ENCODE measurements around the gene DNAJC5G. TPM values are rescaled to one million over a fixed set of nuclear protein-coding genes. Genes with fewer than 3 reads are reported as not detected.

Gene DNAJC5G
- total and polyA plus RNA-seq, 9 of the 15 experiments (the other 6 are each of a cell fraction or from before 2014, with no cell fraction given) = not detected

DNA sequence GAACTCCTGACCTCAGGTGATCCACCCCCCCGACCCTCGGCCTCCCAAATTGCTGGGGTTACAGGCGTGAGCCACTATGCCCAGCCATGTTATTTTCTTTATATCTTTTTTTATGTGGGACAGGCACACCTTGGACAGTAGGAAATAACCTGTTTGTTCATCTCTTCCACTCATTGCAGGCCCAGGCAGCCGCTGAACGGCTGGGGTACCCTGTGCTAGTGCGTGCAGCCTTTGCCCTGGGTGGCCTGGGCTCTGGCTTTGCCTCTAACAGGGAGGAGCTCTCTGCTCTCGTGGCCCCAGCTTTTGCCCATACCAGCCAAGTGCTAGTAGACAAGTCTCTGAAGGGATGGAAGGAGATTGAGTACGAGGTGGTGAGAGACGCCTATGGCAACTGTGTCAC is 49.7 kb upstream of the DNAJC5G start:
- no peaks in the 10 kb centered on the region for H3K4me1 ChIP-seq (replicated peaks in 1 of 2; ENCODE audit: control insufficient read depth in 2 of 2, insufficient read depth in 2 of 2, low read length in 2 of 2)
- peak overlapping the region in 1 of 2 experiments; percentile 19; a peak in 1 of 4 replicates for H3K9ac ChIP-seq (ENCODE audit: insufficient read depth in 1 of 2, low read depth in 2 of 2, low read length in 2 of 2)
- peaks cover 3% of the 10 kb centered on the region for H3K9me1 ChIP-seq (ENCODE audit: control insufficient read depth, insufficient read depth, low read length)
- H3K79me2 ChIP-seq (ENCODE audit: control insufficient read depth, insufficient read depth, low read length) = peaks cover 4% of the 10 kb centered on the region; the same call in 2 of the 3 replicates
- DNase-seq (ENCODE audit: extremely low read depth in 1 of 4, low spot score in 3 of 4) (no peak), FAIRE-seq (no peak), ATAC-seq (no peak)
- POLR2A ChIA-PET = no interaction called here
- no TSS peak for BruUV-seq (replicated peaks)
- no peaks in the 10 kb centered on the region for H3K27me3 ChIP-seq (ENCODE audit: control insufficient read depth in 2 of 2, insufficient read depth in 2 of 2, low read length in 2 of 2)
- CTCF ChIA-PET (ENCODE audit: low intra/inter-chr PET ratio) = no interaction called here
- in situ Hi-C loops (cut with MboI) = no loop called here
- no peaks in the 10 kb centered on the region for H4K20me1 ChIP-seq (replicated peaks; ENCODE audit: control insufficient read depth, insufficient read depth, low read length)
- no peak overlapping the region for H2AFZ ChIP-seq (ENCODE audit: low read depth, low read length)
- no peaks in the 10 kb centered on the region for H3K9me3 ChIP-seq (replicated peaks; ENCODE audit: control insufficient read depth, insufficient read depth, low read depth, low read length)
- H3K4me3 ChIP-seq = no peak overlapping the region
- intact Hi-C loops (cut with micrococcal nuclease) = no loop called here
- no peak overlapping the region for H3K4me2 ChIP-seq (ENCODE audit: insufficient read depth, low read length)
- no peak overlapping the region for H3K27ac ChIP-seq (ENCODE audit: extremely low read depth, low read depth, low read length)
- H3K36me3 ChIP-seq (ENCODE audit: control insufficient read depth, insufficient read depth, low read length) = peaks cover 95% of the 10 kb centered on the region
- WGBS (ENCODE audit: insufficient coverage, low coverage, missing lambda C conversion rate) = 92% methylated on average over 7 of the region's 9 CpGs
- TF ChIP-seq, protein P1, sequence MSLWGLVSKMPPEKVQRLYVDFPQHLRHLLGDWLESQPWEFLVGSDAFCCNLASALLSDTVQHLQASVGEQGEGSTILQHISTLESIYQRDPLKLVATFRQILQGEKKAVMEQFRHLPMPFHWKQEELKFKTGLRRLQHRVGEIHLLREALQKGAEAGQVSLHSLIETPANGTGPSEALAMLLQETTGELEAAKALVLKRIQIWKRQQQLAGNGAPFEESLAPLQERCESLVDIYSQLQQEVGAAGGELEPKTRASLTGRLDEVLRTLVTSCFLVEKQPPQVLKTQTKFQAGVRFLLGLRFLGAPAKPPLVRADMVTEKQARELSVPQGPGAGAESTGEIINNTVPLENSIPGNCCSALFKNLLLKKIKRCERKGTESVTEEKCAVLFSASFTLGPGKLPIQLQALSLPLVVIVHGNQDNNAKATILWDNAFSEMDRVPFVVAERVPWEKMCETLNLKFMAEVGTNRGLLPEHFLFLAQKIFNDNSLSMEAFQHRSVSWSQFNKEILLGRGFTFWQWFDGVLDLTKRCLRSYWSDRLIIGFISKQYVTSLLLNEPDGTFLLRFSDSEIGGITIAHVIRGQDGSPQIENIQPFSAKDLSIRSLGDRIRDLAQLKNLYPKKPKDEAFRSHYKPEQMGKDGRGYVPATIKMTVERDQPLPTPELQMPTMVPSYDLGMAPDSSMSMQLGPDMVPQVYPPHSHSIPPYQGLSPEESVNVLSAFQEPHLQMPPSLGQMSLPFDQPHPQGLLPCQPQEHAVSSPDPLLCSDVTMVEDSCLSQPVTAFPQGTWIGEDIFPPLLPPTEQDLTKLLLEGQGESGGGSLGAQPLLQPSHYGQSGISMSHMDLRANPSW (CRISPR knock-in tag; IDR thresholded peaks at IDR 0.05) = no peak
- TF ChIP-seq POLR2B (IDR thresholded peaks at IDR 0.05; ENCODE audit: low read depth, partially characterized antibody) = no peak
- TF ChIP-seq HCFC1 (IDR thresholded peaks at IDR 0.05; ENCODE audit: low read depth, low read length) = no peak
- no peak for TF ChIP-seq ZNF212 (CRISPR knock-in tag; IDR thresholded peaks at IDR 0.05)
- no peak for TF ChIP-seq ZNF77 (CRISPR knock-in tag; IDR thresholded peaks at IDR 0.05)
- TF ChIP-seq MTF1 (CRISPR knock-in tag; IDR thresholded peaks at IDR 0.05; ENCODE audit: borderline replicate concordance) = no peak
- TF ChIP-seq CHAMP1 (IDR thresholded peaks at IDR 0.05) = no peak
- TF ChIP-seq CBX5 (IDR thresholded peaks at IDR 0.05; ENCODE audit: borderline replicate concordance, low read depth) = no peak
- TF ChIP-seq NCOA1 (IDR thresholded peaks at IDR 0.05; ENCODE audit: low read depth) = no peak
- TF ChIP-seq HOXB6 (CRISPR knock-in tag; IDR thresholded peaks at IDR 0.05; ENCODE audit: borderline replicate concordance) = no peak
- no peak for TF ChIP-seq HMGXB4 (CRISPR knock-in tag; IDR thresholded peaks at IDR 0.05)
- no peak for TF ChIP-seq HNRNPL (IDR thresholded peaks at IDR 0.05; ENCODE audit: low read depth, low read length)
- TF ChIP-seq ZNF780A (CRISPR knock-in tag; IDR thresholded peaks at IDR 0.05) = no peak
- TF ChIP-seq SNIP1 (IDR thresholded peaks at IDR 0.05; ENCODE audit: low read depth) = no peak

All from K562 (cell line).